GM18867 (cell line): ENCODE results near the gene PIGL.
"Not testable (repeated sequence)": the region's sequence is repeated elsewhere in the genome, so short reads cannot be mapped to it uniquely, and the experiment has no call there.

Experiments
- ATAC-seq: cut with Tn5 transposase; IDR thresholded peaks from one replicate; pipeline ENCODE4 v1.9.1; 2021; ENCODE audit warnings: mild to moderate bottlenecking, moderate library complexity; ENCODE audit not compliant: unreplicated experiment

The PIGL gene

GRCh38 chr17:16273499-16273898 is 56.5 kb downstream of the PIGL start:
- ATAC-seq = no peak

GRCh38 chr17:16273929-16274339 is 56.9 kb downstream of the PIGL start:
- no peak for ATAC-seq

GRCh38 chr17:16275024-16275423 is 58.0 kb downstream of the PIGL start:
- ATAC-seq = no peak

GRCh38 chr17:16277163-16277562 is 60.2 kb downstream of the PIGL start:
- no peak for ATAC-seq

GRCh38 chr17:16281351-16281750 is 64.3 kb downstream of the PIGL start:
- ATAC-seq = no peak

- ATAC-seq = no peak
Measured at GRCh38 chr17:16282522-16282921, 65.5 kb downstream of the PIGL start.

- no peak for ATAC-seq
Measured at GRCh38 chr17:16283705-16284104, 66.7 kb downstream of the PIGL start.

- ATAC-seq = no peak
Measured at GRCh38 chr17:16285646-16286008, 68.6 kb downstream of the PIGL start.

- ATAC-seq = peak; percentile 84
Measured at GRCh38 chr17:16286009-16286946, 69.3 kb downstream of the PIGL start.

- no peak for ATAC-seq
Measured at GRCh38 chr17:16286947-16287562, 70.0 kb downstream of the PIGL start.

- no peak for ATAC-seq
Measured at GRCh38 chr17:16287563-16288027, 70.6 kb downstream of the PIGL start.

- ATAC-seq = no peak
Measured at GRCh38 chr17:16288860-16289571, 72.0 kb downstream of the PIGL start.

- no peak for ATAC-seq
Measured at GRCh38 chr17:16293931-16294330, 76.9 kb downstream of the PIGL start.

- ATAC-seq = no peak
Measured at GRCh38 chr17:16294560-16294959, 77.5 kb downstream of the PIGL start.

- not testable (repeated sequence) for ATAC-seq
Measured at GRCh38 chr17:16296072-16296471, 79.1 kb downstream of the PIGL start.

GRCh38 chr17:16297367-16298139 is 80.5 kb downstream of the PIGL start:
- ATAC-seq = no peak

- ATAC-seq = no peak
Measured at GRCh38 chr17:16298140-16298662, 81.2 kb downstream of the PIGL start.

GRCh38 chr17:16300554-16300953 is 83.5 kb downstream of the PIGL start:
- ATAC-seq = no peak

- no peak for ATAC-seq
Measured at GRCh38 chr17:16301963-16302855, 85.2 kb downstream of the PIGL start.

GRCh38 chr17:16302856-16303255 is 85.8 kb downstream of the PIGL start:
- no peak for ATAC-seq
